HG03066 (cell line): ENCODE results near the gene PELI2.
A peak's percentile ranks its signal among the peaks of the same experiment; 100 is the strongest.

Experiments
- ATAC-seq: cut with Tn5 transposase; IDR thresholded peaks from one replicate; pipeline ENCODE4 v1.9.1; 2021; ENCODE audit warnings: low read depth; ENCODE audit not compliant: unreplicated experiment

PELI2 gene, protein sequence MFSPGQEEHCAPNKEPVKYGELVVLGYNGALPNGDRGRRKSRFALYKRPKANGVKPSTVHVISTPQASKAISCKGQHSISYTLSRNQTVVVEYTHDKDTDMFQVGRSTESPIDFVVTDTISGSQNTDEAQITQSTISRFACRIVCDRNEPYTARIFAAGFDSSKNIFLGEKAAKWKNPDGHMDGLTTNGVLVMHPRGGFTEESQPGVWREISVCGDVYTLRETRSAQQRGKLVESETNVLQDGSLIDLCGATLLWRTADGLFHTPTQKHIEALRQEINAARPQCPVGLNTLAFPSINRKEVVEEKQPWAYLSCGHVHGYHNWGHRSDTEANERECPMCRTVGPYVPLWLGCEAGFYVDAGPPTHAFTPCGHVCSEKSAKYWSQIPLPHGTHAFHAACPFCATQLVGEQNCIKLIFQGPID

DNA sequence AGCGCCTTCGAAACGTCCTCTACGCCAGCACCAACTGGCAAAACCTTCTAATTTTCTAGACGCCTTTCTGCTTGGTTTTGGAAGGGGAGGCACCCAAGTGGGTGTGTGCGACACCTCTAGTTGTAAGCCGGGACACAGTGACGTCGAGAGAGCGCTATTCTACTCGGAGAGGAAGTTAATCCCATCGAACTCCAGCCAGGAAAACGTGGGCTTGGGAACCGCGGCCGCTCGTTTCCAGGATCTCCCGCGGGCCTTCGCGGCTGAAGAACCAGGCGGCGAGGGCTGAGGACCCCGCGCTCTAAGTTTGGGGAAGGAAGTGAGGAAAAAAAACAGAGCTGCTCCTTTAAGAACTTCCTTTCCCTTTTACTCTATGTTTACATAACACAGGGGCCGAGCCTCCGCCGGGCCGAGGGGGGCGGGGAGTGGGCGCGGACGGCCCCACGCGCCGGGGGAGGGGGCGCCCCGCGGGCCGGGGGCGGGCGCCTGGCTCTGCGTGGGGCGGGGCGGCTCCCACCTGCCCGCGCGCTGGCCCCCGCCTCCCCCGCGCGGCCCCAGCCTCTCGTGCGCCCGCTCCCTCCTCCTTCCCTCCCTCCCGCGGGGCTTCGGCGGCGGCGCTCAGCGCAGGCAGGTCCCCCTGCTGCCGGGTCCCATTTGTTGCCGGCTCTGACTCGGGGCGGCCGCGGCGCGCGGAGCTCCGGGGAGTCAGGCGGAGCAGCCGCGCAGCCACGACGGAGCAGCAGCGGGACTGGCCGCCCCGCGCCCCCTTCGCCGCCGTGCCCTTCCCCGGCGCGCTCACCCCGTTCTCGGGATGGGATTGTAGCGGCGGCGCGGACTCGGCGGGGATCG is at the start of gene PELI2:
Gene PELI2 (plus strand): TSS at position 647 of the 846 bp plus-strand sequence. CDS start 250 bp downstream, outside the sequence.
- ATAC-seq, result peak; percentile 52

DNA sequence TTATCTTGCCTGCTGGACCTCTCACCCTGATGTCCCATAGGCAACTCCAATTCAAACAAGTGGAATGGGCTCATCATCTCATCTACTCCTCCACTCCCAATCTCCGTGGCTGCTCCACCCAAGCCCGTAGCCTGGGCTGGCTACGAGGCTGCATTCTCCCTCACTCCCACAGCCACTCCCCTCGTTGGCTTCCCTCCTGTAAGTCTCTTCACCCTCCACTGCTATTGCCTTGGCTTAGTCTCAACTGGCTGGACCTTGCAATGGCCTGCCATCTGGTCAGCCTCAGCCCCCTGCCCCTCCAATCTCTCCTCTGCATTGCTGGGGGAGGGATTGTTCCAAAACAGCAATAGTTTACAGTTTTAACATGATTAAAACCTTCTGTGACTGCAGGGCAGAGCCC is 44.4 kb upstream of the PELI2 start:
- no peak for ATAC-seq

DNA sequence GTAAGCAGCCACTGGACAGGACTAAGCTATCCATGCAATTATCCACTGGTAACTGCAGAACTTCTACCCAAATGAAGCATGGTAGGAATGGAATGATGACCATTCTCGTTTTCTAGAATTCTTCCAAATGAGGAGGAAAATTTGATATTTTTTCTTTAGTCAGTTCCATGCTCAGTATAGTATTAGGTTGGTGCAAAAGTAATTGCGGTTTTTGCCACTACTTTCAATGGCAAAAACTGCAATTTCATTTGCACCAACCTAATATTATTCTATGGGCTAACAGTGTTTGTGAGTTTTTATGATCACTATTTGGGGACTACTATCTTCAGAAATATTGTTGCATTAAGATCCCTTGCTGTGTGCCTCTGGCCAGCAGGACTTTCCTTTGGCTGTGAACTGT is 42.9 kb upstream of the PELI2 start:
- no peak for ATAC-seq

DNA sequence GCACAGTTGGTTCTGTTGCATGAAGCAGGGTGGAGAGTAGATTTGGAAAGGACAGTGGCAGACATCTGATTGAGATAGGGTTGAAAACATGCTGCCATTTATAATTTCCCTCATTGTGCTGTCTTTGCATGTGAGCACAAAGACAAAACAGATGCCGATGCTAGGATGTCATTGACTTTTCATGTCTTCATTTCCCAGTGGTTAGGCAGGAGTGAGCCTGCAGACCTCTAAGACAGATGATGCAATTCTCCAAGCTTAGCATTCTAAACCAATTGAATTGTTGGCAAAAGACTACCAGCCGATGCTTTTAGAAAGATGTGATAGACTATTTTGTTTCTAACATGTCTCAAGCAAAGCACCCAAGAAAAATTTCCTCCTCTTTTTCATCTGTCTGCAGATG is 37.1 kb upstream of the PELI2 start:
- ATAC-seq, result no peak

DNA sequence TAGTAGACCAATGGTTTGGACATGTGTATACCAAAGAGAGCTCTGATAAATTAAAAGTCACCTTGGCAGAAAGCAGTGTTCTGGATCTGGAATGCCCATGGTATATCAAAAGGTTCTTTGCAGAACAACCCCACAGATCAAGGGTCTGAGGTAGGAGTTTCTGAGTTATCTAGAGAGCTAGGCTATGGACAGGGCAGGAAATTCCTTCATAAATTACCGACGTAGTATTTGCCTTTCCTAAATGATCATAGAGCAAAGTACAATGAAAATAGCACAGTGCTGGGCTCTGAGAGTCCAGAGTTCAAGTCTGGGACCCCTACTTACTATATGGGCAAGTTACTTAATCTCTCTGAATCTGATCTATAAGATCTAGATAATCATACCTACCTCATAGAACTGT is 35.3 kb upstream of the PELI2 start:
- no peak for ATAC-seq

DNA sequence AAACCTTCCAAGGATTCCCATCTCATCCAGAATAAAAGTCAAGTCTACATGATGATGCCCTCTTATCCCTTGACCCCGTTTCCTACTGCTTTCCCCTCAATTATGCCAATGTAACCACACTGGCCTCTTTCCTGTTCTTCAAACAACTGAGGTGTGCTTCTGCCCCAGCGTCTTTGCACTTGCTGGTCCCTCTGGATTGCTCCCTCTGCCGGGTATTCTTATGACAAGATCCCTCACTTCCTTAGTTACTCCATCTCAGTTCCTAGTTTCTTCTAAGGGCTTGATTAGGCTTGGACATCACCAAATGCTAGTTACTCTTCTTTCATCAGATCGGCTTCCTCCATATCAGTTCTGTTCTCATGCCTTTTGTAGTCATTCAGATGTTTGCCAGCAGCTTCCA is 32.7 kb upstream of the PELI2 start:
- no peak for ATAC-seq

DNA sequence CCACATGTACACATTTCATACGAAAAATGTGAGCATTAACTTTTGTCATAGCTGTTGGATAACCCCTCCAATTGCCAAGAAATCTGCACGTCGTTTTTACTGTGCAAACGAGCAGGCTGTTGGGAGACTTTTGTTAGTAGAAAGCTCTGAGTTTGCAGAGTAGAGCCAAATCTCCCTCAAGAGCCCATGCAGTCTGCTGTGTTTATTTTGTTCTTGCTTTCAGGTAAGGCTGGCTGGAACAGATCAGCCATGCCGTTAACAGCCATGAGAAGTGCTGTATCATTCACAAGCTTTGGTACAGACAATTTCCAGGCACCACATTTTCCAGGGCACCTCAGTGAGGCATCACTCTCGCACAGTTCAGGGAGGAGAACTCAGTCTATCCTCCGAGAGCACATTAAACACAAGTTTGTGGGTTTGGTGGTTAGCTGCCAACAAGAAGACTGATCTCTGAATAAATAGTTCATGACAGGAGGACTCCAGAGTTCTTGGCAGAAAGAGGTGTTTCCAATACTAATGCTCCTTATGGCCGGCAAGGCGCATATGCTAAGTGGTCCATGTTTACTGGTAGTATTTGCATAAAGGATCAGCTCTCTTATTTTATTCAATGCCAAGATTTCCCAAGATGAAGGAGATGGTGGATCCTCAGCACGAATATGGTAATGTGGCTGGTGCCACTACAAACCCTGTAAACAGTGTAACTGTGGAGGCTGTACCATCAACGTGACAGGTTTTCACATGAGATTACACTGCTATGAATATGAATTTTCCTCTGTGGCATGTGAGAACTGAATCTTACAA is 30.3 kb upstream of the PELI2 start:
- no peak for ATAC-seq

DNA sequence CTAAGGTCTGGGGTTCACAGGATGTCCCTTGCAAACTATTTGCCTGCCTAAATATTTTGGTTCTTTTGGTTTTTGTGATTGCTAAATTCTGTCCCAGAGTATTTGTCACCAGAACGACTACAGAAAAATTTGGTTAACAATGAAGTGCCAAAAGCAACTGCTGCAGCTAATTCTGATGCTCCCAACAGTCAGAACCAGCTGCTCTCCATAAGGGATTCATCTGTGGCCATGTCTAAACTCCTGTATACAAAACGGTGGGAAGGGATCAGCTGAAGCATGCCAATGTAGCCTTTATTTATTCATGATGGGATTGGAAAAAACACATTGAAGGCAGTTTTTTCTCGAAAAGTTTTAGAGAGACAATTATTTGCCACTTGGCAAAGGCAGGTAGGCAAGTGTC is 29.3 kb upstream of the PELI2 start:
- ATAC-seq, result no peak

DNA sequence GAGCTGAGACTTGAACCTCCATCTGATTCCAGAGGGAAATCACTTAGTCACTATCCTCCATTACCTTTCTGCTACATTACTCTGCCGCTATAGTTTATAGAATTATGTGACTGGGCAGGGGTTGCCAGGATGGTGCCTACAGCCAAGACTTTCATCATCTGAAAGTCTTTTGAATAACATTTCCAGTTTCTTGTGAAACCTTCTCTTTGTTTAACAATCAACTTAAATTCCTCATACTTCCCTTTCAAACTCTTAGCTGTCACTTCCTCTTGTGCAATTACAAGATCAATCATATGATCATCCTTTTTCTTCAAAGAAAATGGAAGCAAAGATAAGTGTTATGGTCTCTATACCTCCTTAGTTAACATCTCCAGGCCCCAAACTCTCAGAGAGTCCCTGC is 25.4 kb upstream of the PELI2 start:
- ATAC-seq, result no peak

DNA sequence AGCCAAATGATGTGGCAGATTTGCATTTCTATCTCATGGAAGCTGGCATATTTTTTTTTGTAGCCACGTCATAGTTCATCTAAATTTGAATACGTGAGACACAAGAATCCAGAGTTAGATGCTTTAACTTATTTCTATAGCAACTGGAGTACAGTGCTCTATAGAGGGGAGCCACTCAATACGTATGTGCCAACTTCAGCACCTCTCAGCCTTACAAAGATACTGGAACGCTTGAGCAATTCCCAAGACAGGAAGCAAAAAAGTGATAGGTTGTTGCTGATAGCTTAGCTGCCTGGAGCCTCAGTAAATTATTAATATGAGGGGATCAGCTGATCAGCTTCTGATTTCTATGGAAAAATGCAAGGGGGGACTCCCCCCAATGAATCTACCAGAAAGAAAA is 24.1 kb upstream of the PELI2 start:
- no peak for ATAC-seq

DNA sequence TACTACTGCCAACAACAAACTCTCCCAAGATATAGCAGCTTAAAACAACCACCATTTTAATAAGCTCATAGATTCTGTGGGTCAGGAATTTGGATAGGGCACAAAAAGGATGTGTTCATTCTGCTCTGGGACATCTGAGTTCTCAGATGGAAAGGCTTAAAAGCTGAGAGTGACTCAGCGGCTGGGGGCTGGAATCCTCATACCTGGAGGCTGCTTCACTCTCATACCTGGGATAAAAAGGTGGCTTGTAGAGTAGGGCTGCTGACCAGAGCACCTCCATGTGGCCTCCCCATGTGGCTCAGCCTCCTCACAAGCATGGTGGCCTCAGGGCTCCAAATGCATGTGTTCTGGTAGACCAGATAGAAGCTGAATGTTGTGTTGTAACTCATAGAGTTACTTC is 20.2 kb upstream of the PELI2 start:
- no peak for ATAC-seq

DNA sequence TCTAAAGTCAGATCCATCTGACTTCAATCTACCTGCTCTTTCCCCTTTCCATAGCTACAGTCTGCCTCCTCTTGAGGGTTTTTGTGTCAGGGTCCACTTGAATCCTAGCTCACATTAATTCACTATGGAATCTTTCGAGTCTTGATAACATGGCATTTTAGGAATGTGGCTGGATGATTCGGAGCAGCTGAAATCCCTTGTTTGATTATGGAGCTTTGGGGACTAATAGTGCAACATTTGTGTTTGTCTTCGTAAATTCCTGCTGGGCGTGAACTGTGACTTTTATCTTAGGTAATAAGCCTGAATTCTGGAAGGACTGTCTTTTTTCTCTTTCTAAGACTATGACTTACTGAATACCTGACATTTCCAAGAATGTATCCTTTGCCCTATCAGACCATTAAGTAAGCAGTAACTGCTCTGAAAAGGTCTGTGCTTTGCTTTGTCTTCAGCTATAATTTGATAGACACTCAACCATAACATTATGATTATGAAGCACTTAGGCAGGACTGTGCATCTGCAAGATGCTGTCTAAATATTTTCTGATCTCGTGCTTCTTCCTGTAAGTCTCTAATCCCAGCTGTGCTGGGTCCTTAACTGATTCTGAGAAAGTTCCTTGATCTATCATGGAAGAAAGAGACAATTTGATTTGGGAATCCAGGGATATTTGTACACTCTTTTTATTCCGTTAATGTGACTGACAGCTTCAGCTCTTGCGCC is 19.0 kb upstream of the PELI2 start:
- no peak for ATAC-seq

DNA sequence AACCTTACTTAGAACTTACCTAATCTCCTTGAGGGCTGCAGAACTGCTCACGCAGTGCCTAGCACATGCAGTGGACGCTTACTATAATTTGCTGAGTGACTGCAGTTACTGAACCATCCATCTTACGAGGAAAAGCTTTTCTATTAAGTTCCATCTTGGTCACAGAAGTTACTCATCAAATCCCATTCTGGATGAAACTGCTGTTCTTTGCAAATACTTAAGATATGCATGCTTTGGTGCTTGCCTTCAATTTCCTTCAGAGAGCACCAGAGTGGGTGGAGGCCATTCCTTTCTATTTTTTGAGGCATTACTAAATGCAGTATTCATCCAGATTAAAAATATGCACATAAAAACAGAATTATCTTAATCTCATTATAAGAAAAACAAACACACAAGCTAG is 17.7 kb upstream of the PELI2 start:
- no peak for ATAC-seq

DNA sequence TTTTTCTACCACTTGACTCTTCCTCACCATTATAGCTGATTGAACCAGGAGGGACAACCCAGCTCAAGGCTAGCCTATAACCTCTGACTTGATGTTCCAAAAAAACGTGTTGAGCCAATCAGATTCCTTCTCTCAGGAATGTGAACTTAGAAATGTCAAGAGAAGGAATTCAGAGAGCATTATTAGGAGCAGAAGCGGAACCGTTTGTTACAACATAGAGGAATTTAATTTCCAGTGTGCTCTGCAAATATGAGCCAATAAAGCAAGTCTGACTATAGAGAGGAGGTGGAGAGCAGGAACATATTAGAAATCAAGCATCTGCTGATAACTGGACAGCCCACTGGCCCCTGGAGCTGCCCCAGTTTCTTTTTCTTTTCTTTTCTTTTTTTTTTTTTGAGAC is 15.3 kb upstream of the PELI2 start:
- ATAC-seq, result no peak

DNA sequence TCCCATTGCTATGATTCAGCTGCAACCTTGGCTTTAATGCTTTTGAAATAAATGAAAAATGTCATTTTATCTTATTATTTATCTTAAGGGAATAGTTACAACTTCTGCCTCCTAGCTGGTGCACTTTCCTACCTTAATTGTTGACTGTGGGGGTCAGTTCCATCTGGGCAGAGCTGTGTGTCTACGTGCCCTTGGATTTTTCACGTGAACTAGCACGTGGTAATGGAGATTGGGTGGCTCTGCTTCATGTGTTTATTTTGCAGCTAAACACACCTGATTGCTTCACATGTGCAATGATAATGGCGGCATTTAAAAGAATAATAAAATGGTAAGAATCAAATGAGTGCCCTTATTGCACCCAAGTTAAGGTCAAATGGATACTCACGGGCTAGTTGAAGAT is 10.6 kb upstream of the PELI2 start:
- no peak for ATAC-seq

DNA sequence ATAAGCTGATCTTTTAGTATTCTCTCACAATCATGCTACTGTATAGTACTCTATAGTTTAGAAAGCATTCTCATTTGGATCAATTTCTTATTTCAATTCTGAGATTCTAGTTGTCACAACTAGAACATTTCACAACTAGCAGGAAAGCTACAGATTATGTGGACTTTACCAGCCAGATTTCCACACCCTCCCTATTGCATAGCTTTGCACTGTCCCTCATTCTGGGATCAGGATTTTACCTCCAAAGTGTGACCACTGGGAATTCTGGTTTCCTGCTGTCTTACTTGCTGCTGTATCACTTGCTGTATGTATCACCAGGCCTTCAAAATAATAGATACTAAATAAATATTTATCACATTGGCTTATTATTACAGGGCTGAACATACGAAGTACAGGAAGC is 10.2 kb upstream of the PELI2 start:
- ATAC-seq, result no peak

DNA sequence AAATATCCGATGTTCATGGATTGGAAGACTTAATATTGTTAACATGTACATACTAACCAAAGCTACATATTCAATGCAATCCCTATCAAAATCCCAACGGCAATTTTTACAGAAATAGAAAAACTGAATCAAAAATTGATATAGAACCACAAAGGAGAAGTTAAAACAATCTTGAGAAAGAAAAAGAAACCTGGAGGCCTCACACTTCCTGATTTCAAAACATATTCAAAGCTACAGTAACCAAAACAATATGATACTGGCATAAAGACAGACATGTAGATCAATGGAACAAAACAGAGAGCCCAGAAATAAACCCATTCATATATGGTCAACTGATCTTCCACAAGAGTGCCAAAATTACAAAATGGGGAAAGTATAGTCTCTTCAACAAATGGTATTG is 5.4 kb upstream of the PELI2 start:
- no peak for ATAC-seq

DNA sequence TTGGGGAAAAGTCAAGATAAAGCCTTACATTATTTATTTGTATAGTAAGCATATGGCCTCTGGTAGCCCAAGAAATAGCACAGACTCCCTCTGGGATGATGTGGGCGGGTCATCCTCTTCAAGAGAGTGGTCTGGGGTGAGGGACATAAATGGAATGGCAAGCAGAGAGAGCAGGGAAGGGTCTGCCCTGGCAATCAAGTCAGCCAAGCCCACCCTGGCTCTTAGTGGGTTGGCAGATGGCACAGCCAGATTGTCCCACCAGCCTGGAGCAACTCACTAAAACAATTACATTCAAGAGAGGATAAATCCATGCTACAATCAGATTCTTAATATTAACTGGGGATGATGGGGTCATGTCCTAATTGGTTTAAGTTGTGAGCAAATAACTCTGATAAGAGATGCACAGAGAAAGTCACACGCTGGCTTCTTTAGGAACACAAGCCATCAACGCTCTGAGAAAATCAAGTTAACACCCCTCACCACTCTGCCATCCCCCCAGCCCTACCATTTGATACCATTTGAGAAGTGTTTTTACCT is 2.8 kb upstream of the PELI2 start:
- no peak for ATAC-seq

DNA sequence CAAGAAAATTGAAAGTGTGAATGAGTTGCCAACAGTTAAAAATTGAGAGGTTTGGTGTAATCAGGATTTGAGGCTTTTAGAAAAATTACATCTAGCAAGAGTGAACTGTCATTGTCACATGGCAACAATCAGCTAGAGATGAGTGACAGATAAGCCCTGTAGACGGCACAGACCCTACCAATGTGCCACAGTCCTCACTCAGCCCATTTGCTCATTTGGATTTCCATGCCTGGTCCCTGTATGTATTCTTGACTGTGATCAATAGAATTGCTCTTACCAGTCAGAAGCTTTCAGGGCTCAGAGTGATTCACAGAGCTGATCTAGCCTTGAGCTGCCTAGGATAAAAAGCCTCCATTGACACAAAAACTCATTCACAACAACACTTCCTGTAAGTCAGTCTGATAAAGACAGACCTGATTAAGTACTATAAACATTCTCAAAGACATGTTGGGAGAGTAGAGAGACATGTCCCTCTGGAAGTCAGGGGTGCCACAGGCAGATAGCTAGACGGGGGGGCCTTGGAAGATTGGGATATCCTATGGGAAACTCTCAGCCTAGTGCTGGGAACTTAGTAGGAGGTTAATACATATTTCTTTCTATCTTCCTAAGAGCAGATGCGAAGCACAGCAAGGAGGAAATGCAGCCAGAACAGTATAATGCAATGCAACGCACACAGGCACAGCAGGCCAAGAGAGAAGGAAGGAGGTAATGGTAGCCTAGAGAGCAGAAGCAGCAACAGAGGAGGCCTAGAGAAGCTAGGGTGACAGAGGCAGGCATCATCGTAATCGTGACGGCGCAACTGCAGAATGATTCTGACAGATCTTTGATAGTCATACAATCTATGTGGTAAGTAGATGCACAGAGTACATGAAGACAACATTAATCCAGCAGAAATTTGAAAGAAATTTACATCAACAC is 2.0 kb upstream of the PELI2 start:
- no peak for ATAC-seq
